HG03103 (cell line): ENCODE data around the gene PACRG.

Experiments used
- ATAC-seq: cut with Tn5 transposase; IDR thresholded peaks from one replicate; pipeline ENCODE4 v1.9.1; 2021; ENCODE audit warnings: low read depth; ENCODE audit not compliant: unreplicated experiment

Gene PACRG

DNA sequence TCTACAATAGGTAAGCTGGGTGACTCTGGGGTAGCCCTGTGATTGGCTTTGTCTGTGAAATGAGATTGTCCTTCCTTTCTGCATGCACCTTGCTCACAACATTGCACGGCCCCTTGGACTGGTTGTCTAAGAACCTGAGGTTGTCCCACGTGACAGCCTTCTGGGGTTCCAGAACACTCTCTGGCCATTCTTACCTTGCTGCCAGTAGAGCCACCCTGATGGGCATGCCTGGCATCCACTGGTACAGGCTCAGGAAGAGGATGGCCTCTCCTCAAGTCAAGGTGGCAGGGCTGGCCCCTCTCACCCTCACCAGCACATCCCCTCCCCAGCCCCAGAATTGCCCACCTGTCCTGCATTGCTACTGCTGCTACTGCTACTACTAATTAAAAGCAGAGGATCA is 335.0 kb downstream of the PACRG start:
- ATAC-seq = no peak

DNA sequence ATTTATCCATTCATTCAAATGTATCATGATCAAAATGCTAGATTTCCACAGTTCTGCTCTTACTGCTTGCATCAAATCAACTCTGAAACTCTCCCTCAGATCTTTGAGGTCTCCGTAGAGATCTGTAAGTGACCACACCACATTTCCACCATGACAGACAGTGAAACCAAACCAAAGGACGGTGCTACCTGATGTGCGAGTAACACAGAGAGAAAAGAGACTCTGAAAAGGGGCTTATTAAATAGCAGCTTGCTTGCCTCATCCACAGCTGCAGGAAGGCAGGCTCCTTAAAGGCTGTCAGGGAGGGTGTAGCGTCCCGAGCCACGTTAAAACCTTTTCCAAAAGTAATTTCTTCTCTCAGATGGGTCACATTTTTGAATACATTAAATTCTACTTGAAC is 335.8 kb downstream of the PACRG start:
- no peak for ATAC-seq

DNA sequence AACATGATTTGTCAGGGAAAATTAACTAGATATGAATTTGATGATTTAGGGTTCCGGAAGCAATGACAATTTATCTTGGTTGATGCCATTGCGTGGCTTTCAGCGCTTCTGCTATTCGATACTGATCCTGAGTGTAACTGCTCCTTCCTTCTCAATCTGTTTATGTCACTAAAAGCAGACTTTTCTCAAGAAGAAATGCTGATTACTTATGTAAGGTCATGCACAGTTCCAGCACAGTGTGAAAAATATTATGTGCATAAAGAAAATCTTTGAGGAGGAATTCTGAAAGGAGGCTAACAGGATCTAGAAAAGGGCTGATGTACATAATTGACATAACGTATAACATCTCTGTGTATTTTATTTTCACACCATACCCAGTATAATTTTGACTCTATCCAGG is 336.6 kb downstream of the PACRG start:
- no peak for ATAC-seq

DNA sequence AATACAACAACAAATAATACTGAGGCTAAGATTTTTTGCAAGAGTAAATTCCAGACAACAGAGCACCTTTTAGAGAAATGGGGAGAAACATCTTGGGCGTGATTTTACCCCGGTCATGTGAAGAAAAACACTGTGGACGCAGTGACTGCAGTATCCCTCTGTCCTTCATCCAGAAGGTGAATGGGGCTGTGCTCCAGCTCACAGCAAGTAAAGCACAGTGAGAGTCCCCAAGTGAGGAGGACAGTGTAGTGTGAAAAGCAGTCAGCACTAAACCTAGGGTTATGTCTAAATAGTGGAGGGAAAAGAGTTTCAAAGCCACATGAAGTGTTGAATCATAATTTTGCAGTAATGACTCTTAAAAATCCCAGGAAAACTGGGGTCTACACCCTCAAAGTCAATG is 338.4 kb downstream of the PACRG start:
- ATAC-seq = no peak

DNA sequence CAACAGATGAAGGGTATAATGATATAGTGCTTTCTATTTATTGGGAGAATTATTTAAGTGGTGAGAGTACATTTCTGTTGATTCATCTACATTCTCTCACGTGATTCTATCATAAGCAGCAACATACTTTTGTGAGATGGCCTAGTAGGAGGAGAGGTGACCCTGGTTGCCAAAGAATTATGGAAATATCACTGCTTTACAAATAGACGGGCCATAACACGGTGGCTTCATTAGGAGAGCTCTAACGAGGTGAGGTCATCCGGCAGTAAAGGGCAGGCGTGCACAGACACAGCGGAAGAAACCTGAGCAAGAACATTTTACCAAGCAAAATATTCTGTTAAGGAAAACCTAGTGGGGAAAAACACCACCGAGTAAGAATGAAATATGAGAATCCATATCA is 349.4 kb downstream of the PACRG start:
- ATAC-seq = no peak

DNA sequence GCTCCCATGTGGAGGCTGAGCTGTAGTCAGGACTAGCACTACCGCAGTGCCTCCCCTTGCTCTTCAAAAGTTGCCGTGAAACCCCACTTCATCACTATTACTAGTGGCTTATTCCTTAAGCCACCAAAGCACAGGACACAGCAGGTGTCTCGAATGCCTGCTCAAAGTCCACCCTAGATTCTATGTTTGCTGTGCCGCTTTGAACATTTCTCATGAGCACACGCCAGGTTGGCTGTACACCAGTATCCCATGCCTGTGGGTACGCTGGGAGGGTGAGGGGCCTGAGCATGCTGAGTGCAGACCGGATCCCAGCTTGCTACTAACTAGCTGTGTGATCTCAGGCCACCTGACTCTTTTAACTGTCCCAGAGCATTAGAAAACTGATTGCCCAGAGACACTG is 350.9 kb downstream of the PACRG start:
- ATAC-seq = no peak

DNA sequence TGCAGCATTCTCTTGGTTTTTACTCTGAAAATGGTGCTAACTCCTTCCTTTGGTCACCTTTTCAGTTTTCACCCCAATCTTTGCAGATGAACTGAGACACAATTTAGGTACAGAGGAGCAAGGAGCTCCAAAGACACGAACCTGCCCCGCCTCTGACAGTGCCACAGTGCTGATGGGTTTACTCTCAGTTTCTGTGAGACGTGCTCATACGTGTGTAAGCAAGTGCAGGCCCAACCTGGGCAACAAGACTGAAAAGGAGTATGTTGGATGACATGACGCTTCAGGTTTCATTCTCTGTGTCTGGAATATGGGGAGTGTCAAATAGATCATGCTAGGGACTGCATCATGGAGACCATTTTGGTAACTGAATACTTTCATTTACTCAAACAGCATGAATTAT is 352.5 kb downstream of the PACRG start:
- no peak for ATAC-seq

DNA sequence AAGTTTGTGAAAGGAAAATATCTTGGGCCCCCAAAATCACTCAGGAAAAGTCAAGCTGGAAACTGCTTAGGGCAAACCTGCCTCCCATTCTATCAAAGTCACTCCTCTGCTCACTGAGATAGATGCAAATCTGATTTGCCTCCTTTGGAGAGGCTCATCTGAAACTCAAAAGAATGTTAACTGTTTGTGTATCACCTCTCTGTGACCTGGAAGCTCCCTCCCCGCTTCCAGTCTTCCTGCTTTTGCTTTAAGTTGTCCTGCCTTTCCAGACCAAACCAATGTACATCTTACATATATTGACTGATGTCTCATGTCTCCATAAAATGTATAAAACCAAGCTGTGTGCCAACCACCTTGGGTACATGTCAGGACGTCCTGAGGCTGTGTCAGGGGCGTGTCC is 355.4 kb downstream of the PACRG start:
- ATAC-seq = no peak

DNA sequence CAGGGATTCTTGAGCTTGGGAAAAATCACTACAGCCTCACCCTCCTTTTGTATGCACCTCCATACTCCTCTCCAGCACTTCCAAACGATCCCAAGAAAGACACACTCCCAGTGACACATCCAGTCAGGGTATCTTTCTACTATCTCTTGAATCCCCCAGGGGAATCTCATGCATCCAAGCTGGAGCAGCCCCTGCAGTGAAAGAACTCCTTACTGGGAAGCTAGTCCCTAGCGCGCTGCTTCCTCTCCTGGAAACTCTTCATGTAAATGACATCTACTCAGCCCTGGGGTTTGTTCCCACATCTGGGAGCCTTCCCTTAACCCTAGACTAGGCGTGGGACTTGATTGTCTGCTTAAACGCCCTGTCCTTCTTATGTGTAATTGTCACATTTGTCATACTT is 357.7 kb downstream of the PACRG start:
- no peak for ATAC-seq

DNA sequence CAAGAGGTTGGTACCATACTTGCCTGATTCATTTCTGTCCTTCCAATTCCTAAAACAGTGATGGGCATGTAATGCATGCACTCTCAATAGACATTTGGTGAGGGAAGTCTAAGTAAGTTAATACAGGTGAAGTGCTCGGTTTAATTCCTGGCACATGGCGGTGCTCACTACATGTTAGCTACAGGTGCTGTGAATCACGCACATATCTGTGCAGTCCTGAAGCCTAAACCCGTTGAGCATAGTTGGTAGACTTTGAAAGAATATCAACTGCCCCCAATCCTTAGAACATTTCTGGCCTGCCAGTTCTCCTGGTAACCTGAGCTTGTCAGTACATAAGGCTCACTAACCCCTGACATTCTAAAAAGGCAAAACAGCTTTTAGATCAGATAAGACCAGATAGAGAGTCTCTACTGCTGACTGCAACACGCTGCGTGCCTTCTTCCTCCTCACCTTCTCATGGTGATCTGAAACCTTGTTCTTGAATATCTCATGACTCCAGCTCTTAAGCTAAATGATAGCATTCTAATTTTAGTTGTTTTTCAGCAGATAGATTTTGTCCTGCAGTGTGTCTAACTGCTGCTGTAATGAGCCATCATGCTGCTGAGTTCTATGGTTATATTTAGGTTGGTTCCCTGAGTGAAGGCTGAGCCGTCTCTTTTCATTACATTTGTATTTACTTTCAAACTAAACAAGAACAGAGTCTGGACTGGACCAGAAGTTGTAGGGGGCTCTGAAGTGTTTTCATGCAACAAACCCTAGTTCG is 358.3 kb downstream of the PACRG start:
- no peak for ATAC-seq

DNA sequence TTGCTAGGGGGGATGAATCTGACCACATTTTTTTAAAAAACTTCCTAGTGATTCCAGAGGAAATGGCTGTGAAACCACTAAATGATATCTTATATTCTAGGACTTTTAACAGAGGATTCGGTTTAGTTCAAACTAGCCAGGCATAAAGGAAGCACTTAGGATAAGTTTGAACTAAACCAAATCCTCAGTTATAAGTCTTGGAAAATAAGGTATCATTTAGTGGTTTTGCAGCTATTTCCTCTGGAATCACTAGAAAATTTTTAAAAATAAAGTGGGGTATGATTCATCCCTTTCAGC is 358.8 kb downstream of the PACRG start:
- ATAC-seq = no peak

DNA sequence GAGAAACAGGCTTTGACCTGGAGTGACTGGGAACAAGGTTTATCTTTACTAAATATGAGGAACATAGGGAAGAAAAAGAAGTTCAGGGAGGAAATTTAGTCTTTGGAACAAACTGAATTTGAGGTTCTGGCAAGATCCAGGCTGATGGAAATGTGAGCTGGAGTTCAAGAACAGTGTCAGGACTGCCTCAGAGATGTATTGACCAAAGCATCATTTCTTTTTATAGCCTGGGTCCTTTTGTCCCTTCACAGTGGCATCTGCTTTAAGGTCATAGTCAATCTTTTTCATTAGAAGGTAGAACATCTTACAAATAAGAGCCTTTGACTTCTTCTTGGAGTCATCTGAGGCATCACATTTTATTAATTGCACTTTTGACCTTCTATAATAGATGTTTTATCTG is 360.2 kb downstream of the PACRG start:
- ATAC-seq = no peak

DNA sequence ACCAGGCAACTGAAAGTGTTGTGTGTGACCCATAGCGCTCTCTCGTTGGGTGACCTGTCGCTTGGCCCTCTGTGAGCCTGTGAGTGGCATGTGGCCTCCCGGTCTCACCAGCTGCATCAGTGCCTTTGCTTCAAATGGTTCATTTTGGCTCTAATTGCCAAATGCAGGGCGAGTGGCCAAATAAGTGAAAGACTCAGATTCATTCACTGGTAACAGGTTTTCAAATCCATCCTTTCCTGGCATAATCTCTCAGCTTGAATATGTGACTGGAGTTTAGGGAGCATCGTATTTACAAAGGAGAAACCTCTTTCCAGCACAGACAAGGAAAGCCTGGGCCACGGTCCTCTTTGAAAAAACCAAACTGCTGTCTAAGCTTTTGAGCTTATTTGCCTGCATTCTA is 365.1 kb downstream of the PACRG start:
- no peak for ATAC-seq

DNA sequence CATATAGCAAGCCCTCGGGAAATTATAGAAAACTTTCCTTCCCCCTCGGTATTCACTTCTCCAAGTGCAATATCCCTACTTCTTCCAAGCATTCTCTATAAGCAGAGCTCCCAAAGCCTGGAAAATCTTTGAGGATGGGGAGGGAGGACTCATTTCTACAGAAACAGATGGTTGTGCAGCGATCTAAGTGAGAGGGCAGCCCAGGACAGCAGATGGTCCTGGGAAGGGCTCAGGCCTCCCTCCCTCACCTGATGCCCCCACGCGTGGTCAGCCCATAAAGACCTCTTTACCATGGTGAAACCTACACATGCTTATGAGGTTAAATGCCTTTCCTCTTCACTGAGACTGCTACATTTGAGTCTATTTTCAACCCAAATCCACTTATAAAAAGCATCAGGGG is 367.1 kb downstream of the PACRG start:
- no peak for ATAC-seq

DNA sequence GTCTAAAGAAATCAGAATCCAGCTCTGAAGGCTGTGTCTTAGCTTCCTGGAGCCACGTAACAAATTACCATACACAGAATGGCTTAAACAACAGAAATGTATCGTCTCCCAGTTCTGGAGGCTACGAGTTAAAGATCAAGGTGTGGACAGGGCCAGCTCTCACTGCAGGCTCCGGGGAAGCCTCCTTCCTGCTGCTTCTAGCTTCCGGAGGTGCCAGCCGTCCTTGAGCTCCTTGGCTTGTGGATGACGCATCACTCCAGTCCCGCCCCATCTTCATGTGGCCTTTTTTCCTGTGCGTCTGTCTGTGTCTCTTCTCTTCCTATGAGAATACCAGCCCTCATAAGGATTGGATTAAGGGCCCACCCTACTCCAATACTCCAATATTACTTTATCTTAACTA is 367.6 kb downstream of the PACRG start:
- no peak for ATAC-seq

DNA sequence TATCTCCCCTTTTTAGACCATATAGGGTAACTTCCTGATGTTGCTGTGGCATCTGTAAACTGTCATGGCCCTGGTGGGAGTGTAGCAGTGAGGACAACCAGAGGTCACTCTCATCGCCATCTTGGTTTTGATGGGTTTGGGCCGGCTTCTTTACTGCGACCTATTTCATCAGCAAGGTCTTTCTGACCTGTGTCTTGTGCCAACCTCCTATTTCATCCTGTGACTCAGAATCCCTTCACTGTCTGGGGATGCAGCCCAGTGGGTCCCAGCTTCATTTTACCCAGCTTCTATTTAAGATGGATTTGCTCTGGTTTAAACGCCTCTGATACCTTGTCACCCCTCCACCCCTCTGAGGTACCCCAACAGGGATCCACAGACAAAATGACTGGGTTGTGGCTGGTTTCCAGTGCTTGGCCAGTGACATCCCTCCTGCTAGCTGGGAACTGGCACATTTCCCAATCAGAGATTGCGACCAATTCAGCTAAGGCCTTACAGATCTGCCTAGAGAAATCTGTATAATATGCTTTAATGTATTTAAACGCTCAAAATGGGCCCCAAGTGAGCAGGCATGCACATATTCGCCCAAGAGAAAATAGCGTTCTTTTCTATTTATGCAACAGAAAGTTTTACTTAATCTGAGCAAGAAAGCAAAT is 371.2 kb downstream of the PACRG start:
- no peak for ATAC-seq

DNA sequence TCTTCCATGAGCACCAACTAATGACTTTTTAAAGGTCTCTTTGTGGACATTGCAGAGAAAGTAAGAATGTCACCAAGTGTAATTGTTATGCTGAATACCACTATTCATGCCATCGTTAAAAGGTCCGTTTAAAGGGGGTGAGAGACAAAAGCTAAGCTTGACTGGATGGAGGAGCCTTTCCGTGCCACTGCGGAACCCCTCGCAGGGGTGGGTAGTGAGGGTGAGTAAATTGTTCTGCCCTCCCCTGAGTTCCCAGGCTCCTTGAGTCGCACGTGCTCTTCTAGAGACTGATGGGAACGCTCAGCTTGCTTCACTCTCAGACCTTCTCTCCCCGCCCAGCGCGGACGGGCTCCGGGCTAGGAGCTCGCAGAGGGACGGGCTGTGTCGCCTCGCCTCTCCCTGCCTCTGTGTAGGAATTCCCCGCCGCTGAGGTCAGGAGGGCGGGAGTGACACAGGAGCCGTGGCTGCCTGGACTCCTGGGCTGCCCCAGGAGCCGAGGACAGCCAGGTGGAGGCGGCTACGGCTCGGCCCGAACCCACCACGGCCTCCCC is 371.9 kb downstream of the PACRG start:
- ATAC-seq = no peak

DNA sequence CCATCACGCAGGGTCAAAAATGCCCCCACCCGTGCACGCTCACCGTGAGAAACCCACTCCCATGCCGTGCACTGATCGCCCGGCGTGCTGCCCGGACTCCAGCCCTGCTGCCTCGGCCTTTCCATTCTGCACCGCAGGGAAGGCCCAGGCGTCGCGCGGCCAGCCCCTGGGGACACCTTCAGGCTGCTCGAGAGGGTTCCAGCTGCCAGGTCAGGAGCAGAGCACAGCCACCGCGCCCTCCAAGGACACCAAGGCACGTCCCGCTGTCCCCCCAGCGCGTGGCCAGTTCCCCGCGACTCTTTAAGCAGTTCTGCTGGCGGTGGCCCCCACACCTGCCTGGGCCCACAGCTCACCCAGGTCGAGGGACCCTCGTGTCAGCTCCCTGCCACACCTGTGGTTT is 372.5 kb downstream of the PACRG start:
- no peak for ATAC-seq

DNA sequence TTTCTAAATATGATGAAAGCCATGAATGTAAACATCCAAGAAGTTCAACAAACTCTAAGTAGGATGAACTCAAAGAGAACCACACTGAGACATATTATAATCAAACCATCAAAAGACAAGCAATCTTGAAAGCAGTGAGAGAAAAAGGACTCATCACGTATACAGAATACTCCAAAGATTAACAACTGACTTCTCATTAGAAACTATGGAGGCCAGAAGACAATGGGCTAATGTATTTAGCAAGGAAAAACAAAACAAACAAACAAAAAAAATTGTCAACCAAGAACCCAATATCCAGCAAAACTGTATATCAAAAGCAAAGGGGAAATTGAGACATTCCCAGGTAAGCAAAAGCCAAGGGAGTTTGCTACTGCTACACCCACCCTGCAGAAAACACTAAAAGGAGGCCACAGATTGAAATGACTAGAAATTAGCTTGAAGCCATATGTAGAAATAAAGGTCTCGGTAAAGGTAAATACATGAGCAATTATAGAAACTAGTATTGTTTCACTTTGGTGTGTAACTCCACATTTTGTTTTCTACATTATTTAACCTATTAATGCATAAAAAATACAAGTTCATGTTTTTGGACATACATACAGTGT is 385.7 kb downstream of the PACRG start:
- ATAC-seq = no peak

DNA sequence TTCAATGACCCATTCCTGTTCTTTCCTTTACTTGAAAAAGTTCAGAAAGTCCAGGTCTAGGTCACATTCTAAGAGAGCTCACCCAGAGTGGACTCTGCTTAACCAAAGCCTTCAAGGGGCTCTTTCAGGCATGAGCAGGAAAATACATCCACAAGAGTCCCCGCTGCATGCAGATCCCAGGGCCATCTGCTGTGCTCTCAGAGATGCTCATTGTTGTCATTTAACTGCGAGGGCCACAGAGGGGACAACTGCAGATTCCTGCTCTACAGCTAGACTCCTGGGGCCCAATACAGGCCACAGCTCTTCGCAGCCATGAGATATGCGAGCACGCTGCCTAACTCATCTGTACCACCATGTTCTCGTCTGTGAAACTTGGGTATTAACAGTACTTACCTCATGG is 391.2 kb downstream of the PACRG start:
- ATAC-seq = no peak

DNA sequence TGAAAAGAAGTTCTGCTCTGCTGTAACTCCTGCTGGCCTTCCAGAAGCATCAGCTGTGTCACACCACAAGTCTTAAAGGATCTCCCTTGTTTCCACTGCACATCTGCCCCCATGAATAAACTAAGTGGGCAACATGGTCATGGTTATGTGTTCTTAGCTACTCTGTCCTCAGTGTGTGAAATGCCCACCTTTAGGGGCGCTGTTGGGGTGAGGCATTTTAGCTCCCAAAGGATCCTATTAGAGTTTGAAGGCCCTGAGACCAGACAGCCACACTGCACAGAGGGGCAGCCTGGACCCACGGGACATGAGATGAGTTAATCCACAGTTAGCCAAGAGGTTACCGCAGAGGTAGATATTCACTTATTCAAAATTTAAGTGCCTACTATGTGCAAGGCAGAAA is 392.4 kb downstream of the PACRG start:
- ATAC-seq = no peak

DNA sequence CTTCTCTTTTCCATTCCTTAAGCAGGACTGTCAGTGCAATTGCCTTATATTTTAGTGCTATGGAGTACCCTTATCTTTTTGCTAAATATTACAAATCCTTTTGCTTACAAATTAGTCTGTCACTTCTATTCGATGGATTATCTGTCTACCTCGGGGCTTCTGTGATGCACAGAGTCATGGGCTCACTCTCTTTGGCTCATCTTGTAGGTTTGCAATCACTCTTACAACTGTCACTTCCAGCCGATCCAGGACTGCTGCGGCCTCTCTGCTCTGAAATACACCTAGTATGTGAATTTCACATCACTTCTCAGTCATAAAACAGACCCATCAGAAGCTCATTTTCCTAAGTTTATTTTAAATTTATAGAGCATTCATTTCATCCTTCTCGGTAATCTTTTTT is 393.5 kb downstream of the PACRG start:
- ATAC-seq = no peak
